Fibroblast of skin of right quadriceps (primary cell): ENCODE data around the gene NPAS2.

Experiments used
- DNase-seq: peaks from one replicate; pipeline ENCODE4 v3.0.0-alpha.2; 2013

The NPAS2 gene

GRCh38 chr2:100857915-100858314, 38.0 kb downstream of the NPAS2 start:
- peak; percentile 90 for DNase-seq

GRCh38 chr2:100859902-100860301, 40.0 kb downstream of the NPAS2 start:
- no peak for DNase-seq

- DNase-seq, result no peak
These were observed 41.4 kb downstream of the NPAS2 start for GRCh38 chr2:100861340-100861739.

- no peak for DNase-seq
These were observed 42.1 kb downstream of the NPAS2 start for GRCh38 chr2:100862081-100862480.

GRCh38 chr2:100865816-100866460, 46.0 kb downstream of the NPAS2 start:
- DNase-seq, result peak; percentile 62

- no peak for DNase-seq
These were observed 48.1 kb downstream of the NPAS2 start for GRCh38 chr2:100868083-100868482.

GRCh38 chr2:100869120-100869519, 49.2 kb downstream of the NPAS2 start:
- DNase-seq, result no peak

- DNase-seq, result no peak
These were observed 51.0 kb downstream of the NPAS2 start for GRCh38 chr2:100870652-100871531.

- peak; percentile 68 for DNase-seq
These were observed 55.7 kb downstream of the NPAS2 start for GRCh38 chr2:100875516-100876230.

- peak; percentile 39 for DNase-seq
These were observed 56.4 kb downstream of the NPAS2 start for GRCh38 chr2:100876231-100876860.

GRCh38 chr2:100877555-100877954, 57.6 kb downstream of the NPAS2 start:
- DNase-seq, result peak; percentile 47

- no peak for DNase-seq
These were observed 58.3 kb downstream of the NPAS2 start for GRCh38 chr2:100878000-100878791.

- no peak for DNase-seq
These were observed 59.4 kb downstream of the NPAS2 start for GRCh38 chr2:100879296-100879695.

- no peak for DNase-seq
These were observed 60.1 kb downstream of the NPAS2 start for GRCh38 chr2:100880036-100880435.

- peak; percentile 44 for DNase-seq
These were observed 60.8 kb downstream of the NPAS2 start for GRCh38 chr2:100880730-100881129.

GRCh38 chr2:100882645-100883613, 63.0 kb downstream of the NPAS2 start:
- no peak for DNase-seq

- no peak for DNase-seq
These were observed 64.2 kb downstream of the NPAS2 start for GRCh38 chr2:100884145-100884621.

- no peak for DNase-seq
These were observed 66.1 kb downstream of the NPAS2 start for GRCh38 chr2:100886085-100886484.

GRCh38 chr2:100887039-100887578, 67.2 kb downstream of the NPAS2 start:
- DNase-seq, result no peak

GRCh38 chr2:100887713-100888495, 68.0 kb downstream of the NPAS2 start:
- DNase-seq, result no peak
